ENCODE results near the gene DNAJC2.

DNAJC2 gene

DNA sequence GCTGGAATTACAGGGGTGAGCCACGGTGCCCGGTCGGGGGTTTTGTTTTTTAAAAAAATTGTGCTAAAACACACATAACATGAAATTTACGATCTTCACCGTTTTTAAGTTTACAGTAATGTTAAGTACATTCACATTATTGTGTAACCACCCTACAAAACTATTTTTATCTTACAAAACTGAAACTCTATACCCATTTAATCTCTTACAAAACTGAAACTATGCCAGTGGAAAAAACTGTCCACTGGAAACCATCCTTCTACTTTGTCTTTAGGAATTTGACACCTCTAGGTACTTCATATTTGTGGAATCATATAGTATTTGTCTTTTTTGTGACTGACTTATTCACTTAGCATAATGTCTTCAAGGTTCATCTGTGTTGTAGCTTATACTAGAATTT, 1.8 kb upstream of the DNAJC2 start:
- Histone ChIP-seq H2AFZ (ENCODE audit: low read depth) (peak overlapping the region; percentile 71), H3K4me2 (peak overlapping the region; percentile 88), H3K27ac (peak overlapping the region; percentile 17; the same call in 1 of the 2 replicates), H3K79me2 (ENCODE audit: insufficient read depth, low read depth) (peaks cover 79% of the 10 kb centered on the region), H3K4me1 (ENCODE audit: low read depth, poor library complexity, severe bottlenecking) (peaks cover 75% of the 10 kb centered on the region), H3K9ac (peak overlapping the region; percentile 7; the same call in 1 of the 2 replicates), H3K4me3 (IDR thresholded peaks at IDR 0.05; ENCODE audit: insufficient read depth, low read depth, low read length) (no peak overlapping the region), H3K27me3 (ENCODE audit: insufficient read depth, low read depth) (no peaks in the 10 kb centered on the region), H4K20me1 (ENCODE audit: insufficient read depth) (0 out of 2 replicates have a peak, but pooled peaks cover 2% of the 10 kb centered on the region), H3K36me3 (ENCODE audit: insufficient read depth) (peaks cover 3% of the 10 kb centered on the region; the same call in 1 of the 2 replicates)
- TF ChIP-seq, protein P1, sequence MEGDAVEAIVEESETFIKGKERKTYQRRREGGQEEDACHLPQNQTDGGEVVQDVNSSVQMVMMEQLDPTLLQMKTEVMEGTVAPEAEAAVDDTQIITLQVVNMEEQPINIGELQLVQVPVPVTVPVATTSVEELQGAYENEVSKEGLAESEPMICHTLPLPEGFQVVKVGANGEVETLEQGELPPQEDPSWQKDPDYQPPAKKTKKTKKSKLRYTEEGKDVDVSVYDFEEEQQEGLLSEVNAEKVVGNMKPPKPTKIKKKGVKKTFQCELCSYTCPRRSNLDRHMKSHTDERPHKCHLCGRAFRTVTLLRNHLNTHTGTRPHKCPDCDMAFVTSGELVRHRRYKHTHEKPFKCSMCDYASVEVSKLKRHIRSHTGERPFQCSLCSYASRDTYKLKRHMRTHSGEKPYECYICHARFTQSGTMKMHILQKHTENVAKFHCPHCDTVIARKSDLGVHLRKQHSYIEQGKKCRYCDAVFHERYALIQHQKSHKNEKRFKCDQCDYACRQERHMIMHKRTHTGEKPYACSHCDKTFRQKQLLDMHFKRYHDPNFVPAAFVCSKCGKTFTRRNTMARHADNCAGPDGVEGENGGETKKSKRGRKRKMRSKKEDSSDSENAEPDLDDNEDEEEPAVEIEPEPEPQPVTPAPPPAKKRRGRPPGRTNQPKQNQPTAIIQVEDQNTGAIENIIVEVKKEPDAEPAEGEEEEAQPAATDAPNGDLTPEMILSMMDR (conservative IDR thresholded peaks at IDR 0.05; ENCODE audit: low read depth, low read length), result no peak

GRCh38 chr7:103343758-103344452, 662 bp downstream of the DNAJC2 start:
- Histone ChIP-seq H3K9ac (peak overlapping the region; percentile 92), H3K27ac (peak overlapping the region; percentile 80), H3K27me3 (ENCODE audit: insufficient read depth, low read depth) (no peaks in the 10 kb centered on the region), H4K20me1 (ENCODE audit: insufficient read depth) (no peaks in the 10 kb centered on the region), H2AFZ (ENCODE audit: low read depth) (peak overlapping the region; percentile 56), H3K4me1 (ENCODE audit: low read depth, poor library complexity, severe bottlenecking) (peaks cover 58% of the 10 kb centered on the region), H3K4me2 (peak overlapping the region; percentile 79), H3K79me2 (ENCODE audit: insufficient read depth, low read depth) (peaks cover 79% of the 10 kb centered on the region), H3K36me3 (ENCODE audit: insufficient read depth) (peaks cover 15% of the 10 kb centered on the region; the same call in 1 of the 2 replicates), H3K4me3 (IDR thresholded peaks at IDR 0.05; ENCODE audit: insufficient read depth, low read depth, low read length) (peak overlapping the region; percentile 75)
- TF ChIP-seq, protein P1 (conservative IDR thresholded peaks at IDR 0.05; ENCODE audit: low read depth, low read length), result no peak

- H3K36me3 ChIP-seq (ENCODE audit: insufficient read depth), result peaks cover 16% of the 10 kb centered on the region; the same call in 1 of the 2 replicates
Measured at GRCh38 chr7:103343332-103343731, 1.2 kb downstream of the DNAJC2 start.

GRCh38 chr7:103341466-103341865, 3.1 kb downstream of the DNAJC2 start:
- TF ChIP-seq, protein P1 (conservative IDR thresholded peaks at IDR 0.05; ENCODE audit: low read depth, low read length), result no peak
- no peaks in the 10 kb centered on the region for H4K20me1 ChIP-seq (ENCODE audit: insufficient read depth)
- no peak overlapping the region for H2AFZ ChIP-seq (ENCODE audit: low read depth)
- peaks cover 86% of the 10 kb centered on the region for H3K79me2 ChIP-seq (ENCODE audit: insufficient read depth, low read depth)
- peaks cover 20% of the 10 kb centered on the region; the same call in 1 of the 2 replicates for H3K36me3 ChIP-seq (ENCODE audit: insufficient read depth)
- H3K27ac ChIP-seq, result no peak overlapping the region
- no peak overlapping the region for H3K9ac ChIP-seq
- H3K4me1 ChIP-seq (ENCODE audit: low read depth, poor library complexity, severe bottlenecking), result peaks cover 44% of the 10 kb centered on the region
- no peak overlapping the region for H3K4me2 ChIP-seq
- H3K4me3 ChIP-seq (IDR thresholded peaks at IDR 0.05; ENCODE audit: insufficient read depth, low read depth, low read length), result no peak overlapping the region
- H3K27me3 ChIP-seq (ENCODE audit: insufficient read depth, low read depth), result no peaks in the 10 kb centered on the region

More at GRCh38 chr7:103343332-103343731, 1.2 kb downstream of the DNAJC2 start:
- H3K27ac ChIP-seq, result peak overlapping the region; percentile 80
- no peaks in the 10 kb centered on the region for H3K27me3 ChIP-seq (ENCODE audit: insufficient read depth, low read depth)
- H3K4me1 ChIP-seq (ENCODE audit: low read depth, poor library complexity, severe bottlenecking), result peaks cover 52% of the 10 kb centered on the region
- H3K4me2 ChIP-seq, result peak overlapping the region; percentile 79
- no peak overlapping the region for H2AFZ ChIP-seq (ENCODE audit: low read depth)
- H4K20me1 ChIP-seq (ENCODE audit: insufficient read depth), result no peaks in the 10 kb centered on the region
- peaks cover 79% of the 10 kb centered on the region for H3K79me2 ChIP-seq (ENCODE audit: insufficient read depth, low read depth)
- no peak overlapping the region for H3K4me3 ChIP-seq (IDR thresholded peaks at IDR 0.05; ENCODE audit: insufficient read depth, low read depth, low read length)
- peak overlapping the region; percentile 92; the same call in 1 of the 2 replicates for H3K9ac ChIP-seq
- TF ChIP-seq, protein P1 (conservative IDR thresholded peaks at IDR 0.05; ENCODE audit: low read depth, low read length), result no peak

All from KMS-11 (cell line).